CD1c-positive myeloid dendritic cell (primary cell): Measurements from ENCODE around the gene SLIT1.
"Not testable (repeated sequence)": the region's sequence is repeated elsewhere in the genome, so short reads cannot be mapped to it uniquely, and the experiment has no call there.

Experiments used
- DNase-seq: peaks from one replicate; pipeline ENCODE4 v3.0.0-alpha.2; 2016; ENCODE audit errors: extremely low spot score

Gene SLIT1

GRCh38 chr10:97082575-97082974, 103.2 kb downstream of the SLIT1 start:
- DNase-seq: not testable (repeated sequence)

GRCh38 chr10:97081621-97082235, 104.0 kb downstream of the SLIT1 start:
- peak; percentile 67 for DNase-seq

GRCh38 chr10:97080051-97080776, 105.5 kb downstream of the SLIT1 start:
- no peak for DNase-seq

GRCh38 chr10:97079448-97079847, 106.3 kb downstream of the SLIT1 start:
- DNase-seq: no peak

GRCh38 chr10:97078938-97079445, 106.8 kb downstream of the SLIT1 start:
- DNase-seq: no peak

- DNase-seq: no peak
Measured at GRCh38 chr10:97078261-97078937, 107.4 kb downstream of the SLIT1 start.

- DNase-seq: no peak
Measured at GRCh38 chr10:97076781-97077180, 109.0 kb downstream of the SLIT1 start.

GRCh38 chr10:97075961-97076525, 109.7 kb downstream of the SLIT1 start:
- no peak for DNase-seq

- DNase-seq: no peak
Measured at GRCh38 chr10:97075421-97075820, 110.3 kb downstream of the SLIT1 start.

GRCh38 chr10:97074256-97075145, 111.3 kb downstream of the SLIT1 start:
- DNase-seq: no peak

GRCh38 chr10:97072851-97073665, 112.7 kb downstream of the SLIT1 start:
- peak; percentile 80 for DNase-seq

- DNase-seq: no peak
Measured at GRCh38 chr10:97071496-97071895, 114.3 kb downstream of the SLIT1 start.

- DNase-seq: peak; percentile 48
Measured at GRCh38 chr10:97069576-97070362, 116.0 kb downstream of the SLIT1 start.

- DNase-seq: no peak
Measured at GRCh38 chr10:97069026-97069425, 116.7 kb downstream of the SLIT1 start.

GRCh38 chr10:97067716-97068391, 117.9 kb downstream of the SLIT1 start:
- no peak for DNase-seq

GRCh38 chr10:97066877-97067555, 118.7 kb downstream of the SLIT1 start:
- DNase-seq: no peak

GRCh38 chr10:97065686-97066660, 119.8 kb downstream of the SLIT1 start:
- no peak for DNase-seq
